CD14-positive monocyte (primary cell): ENCODE data around the gene IDS. TPM values are rescaled to one million over a fixed set of nuclear protein-coding genes. Genes with fewer than 3 reads are reported as not detected.

ENCODE experiments used
- DNase-seq, 3 donors: peaks; one replicate each; pipeline ENCODE4 v3.0.0-alpha.2; 2011 to 2022
- H2AFZ ChIP-seq: 2 replicates; pipeline ENCODE4 v1.6.0; 2012; ENCODE audit warnings: mild to moderate bottlenecking, low read depth, low read length, inconsistent platforms; ENCODE audit not compliant: insufficient read depth, poor library complexity, severe bottlenecking
- H3K27ac ChIP-seq, 2 donors: 1 replicate in 1 of 2; 2 replicates in 1 of 2; pipeline ENCODE4 v1.5.1; 2012 to 2013; ENCODE audit warnings: low read length in 2 of 2, control low read depth in 1 of 2, inconsistent platforms in 1 of 2, low read depth in 1 of 2, mild to moderate bottlenecking in 1 of 2
- H3K27me3 ChIP-seq, 2 donors: one replicate each; pipeline versions ENCODE4 v1.6.0 to v1.6.1; 2011 to 2013; ENCODE audit warnings: low read length in 2 of 2; ENCODE audit not compliant: control insufficient read depth in 2 of 2, insufficient read depth in 2 of 2
- H3K36me3 ChIP-seq, 2 donors: replicated peaks in 1 of 2; 1 replicate in 1 of 2; 2 replicates in 1 of 2; pipeline versions ENCODE4 v1.5.1 to v1.6.1; 2012 to 2013; ENCODE audit warnings: low read length in 2 of 2, control low read depth in 1 of 2, inconsistent platforms in 1 of 2, mild to moderate bottlenecking in 1 of 2; ENCODE audit not compliant: insufficient read depth in 2 of 2, control insufficient read depth in 1 of 2
- H3K4me1 ChIP-seq, 2 donors: 1 replicate in 1 of 2; 2 replicates in 1 of 2; pipeline versions ENCODE4 v1.5.1 to v1.6.1; 2012 to 2013; ENCODE audit warnings: low read length in 2 of 2, control low read depth in 1 of 2, inconsistent platforms in 1 of 2, mild to moderate bottlenecking in 1 of 2, moderate library complexity in 1 of 2; ENCODE audit not compliant: insufficient read depth in 2 of 2, control insufficient read depth in 1 of 2
- H3K4me2 ChIP-seq: replicated peaks from 2 replicates; pipeline ENCODE3; 2012; ENCODE audit warnings: low read length, moderate library complexity, mild to moderate bottlenecking; ENCODE audit not compliant: poor library complexity, severe bottlenecking; ENCODE audit errors: extremely low read depth
- H3K4me3 ChIP-seq, 3 experiments: fragments of 200-600 bp in 1 of 3; sonication (generic) in 1 of 3; replicated peaks in 1 of 3; 1 replicate in 2 of 3; 2 replicates in 1 of 3; pipeline ENCODE4 v1.5.1; 2011 to 2013; ENCODE audit warnings: low read length in 3 of 3, mild to moderate bottlenecking in 3 of 3, control low read depth in 2 of 3, low read depth in 2 of 3, inconsistent platforms in 1 of 3, moderate library complexity in 1 of 3
- H3K79me2 ChIP-seq: 2 replicates; pipeline ENCODE4 v1.6.0; 2012; ENCODE audit warnings: mild to moderate bottlenecking, control low read depth, inconsistent platforms, low read length, moderate library complexity; ENCODE audit not compliant: insufficient read depth
- H3K9ac ChIP-seq: 2 replicates; pipeline ENCODE4 v1.6.0; 2017; ENCODE audit warnings: low read length, mild to moderate bottlenecking; ENCODE audit not compliant: insufficient read depth, poor library complexity, severe bottlenecking
- H3K9me3 ChIP-seq, 2 donors: replicated peaks in 1 of 2; 1 replicate in 1 of 2; 2 replicates in 1 of 2; pipeline versions ENCODE4 v1.5.1 to v1.6.1; 2012 to 2013; ENCODE audit warnings: low read length in 2 of 2, control low read depth in 1 of 2; ENCODE audit not compliant: control insufficient read depth in 1 of 2, insufficient read depth in 1 of 2
- H4K20me1 ChIP-seq: 2 replicates; pipeline ENCODE4 v1.6.0; 2012; ENCODE audit warnings: mild to moderate bottlenecking, low read length, control low read depth, moderate library complexity; ENCODE audit not compliant: insufficient read depth
- H3K27ac Mint-ChIP-seq, 7 donors: one replicate each; pipeline ENCODE4 v1.8.0; 2020; ENCODE audit warnings: mild to moderate bottlenecking in 7 of 7, mixed read lengths in 7 of 7, moderate library complexity in 6 of 7, inconsistent platforms in 2 of 7
- H3K27me3 Mint-ChIP-seq, 3 donors: one replicate each; pipeline ENCODE4 v1.8.0; 2021 to 2022; ENCODE audit warnings: low read depth in 3 of 3, mild to moderate bottlenecking in 3 of 3, mixed read lengths in 3 of 3, moderate library complexity in 3 of 3, inconsistent platforms in 1 of 3
- H3K36me3 Mint-ChIP-seq, 2 donors: one replicate each; pipeline ENCODE4 v1.8.0; 2020; ENCODE audit warnings: mixed read lengths in 2 of 2, inconsistent platforms in 1 of 2, mild to moderate bottlenecking in 1 of 2
- H3K4me1 Mint-ChIP-seq: one replicate; pipeline ENCODE4 v1.8.0; 2020; ENCODE audit warnings: mild to moderate bottlenecking, mixed read lengths
- H3K4me3 Mint-ChIP-seq, 2 donors: one replicate each; pipeline ENCODE4 v1.8.0; 2020; ENCODE audit warnings: mild to moderate bottlenecking in 2 of 2, mixed read lengths in 2 of 2, moderate library complexity in 1 of 2
- H3K9me3 Mint-ChIP-seq, 7 donors: one replicate each; pipeline ENCODE4 v1.8.0; 2020 to 2022; ENCODE audit warnings: mixed read lengths in 7 of 7, mild to moderate bottlenecking in 6 of 7, moderate library complexity in 6 of 7, inconsistent platforms in 2 of 7
- CTCF ChIP-seq: fragments of 200-600 bp; IDR thresholded peaks from one replicate; pipeline ENCODE4 v1.8.0; 2022; ENCODE audit warnings: antibody characterized with exemption, mild to moderate bottlenecking
- WGBS: methylation state at CpG from one replicate; pipeline ENCODE4 v1.1.5; 2013; ENCODE audit warnings: missing lambda C conversion rate; ENCODE audit not compliant: insufficient coverage; 5-methylcytosine and 5-hydroxymethylcytosine counted together
- intact Hi-C, 2 donors: fragments of 100-400 bp; cut with micrococcal nuclease; formaldehyde crosslinking; loops; one replicate each; pipeline versions ENCODE4 v1.15.0 to v1.15.1; 2023
- polyA plus RNA-seq, 3 donors: library from polyadenylated mRNA; depleted of rRNA in 1 of 3; unstranded in 2 of 3; stranded (reverse) in 1 of 3; fragments of 300-500 nt in 2 of 3; fragments of >200 nt in 1 of 3; fragmentation: Illumina TruSeq in 2 of 3; gene quantifications; 1 replicate in 2 of 3; 2 replicates in 1 of 3; pipeline ENCODE4 v1.2.3, GENCODE V29; 2012 to 2021

Gene IDS
- polyA plus RNA-seq, 3 donors, result 79.5 to 113 (median 94.3) TPM

DNA sequence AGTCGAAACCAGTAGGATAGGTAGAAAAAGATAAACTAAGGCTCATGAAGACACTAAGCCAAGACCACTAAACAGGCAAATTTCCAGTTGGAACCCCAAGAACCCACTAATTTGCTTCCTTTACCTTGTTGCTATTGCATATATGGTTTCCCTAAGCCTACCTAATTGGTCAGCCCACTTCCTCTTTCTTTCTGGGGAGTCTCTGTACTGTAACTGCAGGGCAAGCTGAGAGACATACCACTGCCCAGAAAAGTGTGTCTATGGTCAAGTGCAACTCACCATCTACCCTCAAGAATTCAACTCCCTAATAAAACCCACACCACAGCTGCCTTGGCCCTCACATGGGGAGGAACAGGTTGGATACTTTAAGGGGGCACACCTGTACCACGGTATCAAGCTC, 28.6 kb downstream of the IDS start:
- Histone ChIP-seq H3K36me3 (peaks cover 20 to 27% of the 10 kb centered on the region in 2 donors), H3K27me3 (no peaks in the 10 kb centered on the region), H3K9ac (no peak overlapping the region), H3K4me3 (no peak overlapping the region), H3K4me2 (no peak overlapping the region), H3K27ac (no peak overlapping the region), H3K4me1 (no peaks in the 10 kb centered on the region), H4K20me1 (no peaks in the 10 kb centered on the region), H3K9me3 (no peaks in the 10 kb centered on the region), H2AFZ (no peak overlapping the region), H3K79me2 (no peaks in the 10 kb centered on the region)
- peaks cover 0 to 3% (median 0%) of the 10 kb centered on the region in 7 donors for H3K9me3 Mint-ChIP-seq
- no peak for DNase-seq
- WGBS, result no CpG with 5 or more reads among the region's 2 CpGs
- H3K27ac Mint-ChIP-seq, result no peak overlapping the region
- H3K4me1 Mint-ChIP-seq, result no peaks in the 10 kb centered on the region
- TF ChIP-seq CTCF, result no peak
- H3K36me3 Mint-ChIP-seq, result peaks cover 26 to 37% of the 10 kb centered on the region in 2 donors
- H3K27me3 Mint-ChIP-seq, result peaks cover 0 to 8% (median 5%) of the 10 kb centered on the region in 3 donors
- H3K4me3 Mint-ChIP-seq, result no peak overlapping the region
- intact Hi-C loops, result loop anchor here in 1 of 2 donors (10.0 kb wide), 1 partner anchor 1342 kb away; no protein-coding TSS in a partner anchor

GRCh38 chrX:149473966-149474365, 31.1 kb downstream of the IDS start:
- H2AFZ ChIP-seq, result no peak overlapping the region
- Mint-ChIP-seq H3K36me3 (peaks cover 9 to 18% of the 10 kb centered on the region in 2 donors), H3K27ac (no peak overlapping the region), H3K27me3 (peaks cover 0 to 10% (median 6%) of the 10 kb centered on the region in 3 donors), H3K4me1 (peaks cover 2% of the 10 kb centered on the region), H3K9me3 (peaks cover 0 to 3% (median 0%) of the 10 kb centered on the region in 7 donors), H3K4me3 (no peak overlapping the region)
- no peak for DNase-seq
- H3K27ac ChIP-seq, result no peak overlapping the region
- no peak for TF ChIP-seq CTCF
- H3K4me2 ChIP-seq, result no peak overlapping the region
- peaks cover 6 to 9% of the 10 kb centered on the region in 2 donors for H3K36me3 ChIP-seq
- H3K79me2 ChIP-seq, result no peaks in the 10 kb centered on the region
- no CpG with 5 or more reads among the region's 1 CpG for WGBS
- no peak overlapping the region for H3K4me3 ChIP-seq
- H3K27me3 ChIP-seq, result no peaks in the 10 kb centered on the region
- intact Hi-C loops, result loop anchor here in 1 of 2 donors (5.0 to 10.0 kb wide), 2 partner anchors 1339 to 1432 kb away; no protein-coding TSS in a partner anchor
- no peak overlapping the region for H3K9ac ChIP-seq
- no peaks in the 10 kb centered on the region for H3K4me1 ChIP-seq
- no peaks in the 10 kb centered on the region for H3K9me3 ChIP-seq
- H4K20me1 ChIP-seq, result no peaks in the 10 kb centered on the region
